ENCODE data around the gene SIRT4. TPM values are rescaled to one million over a fixed set of nuclear protein-coding genes. Genes with fewer than 3 reads are reported as not detected.
"Not testable (repeated sequence)": the region's sequence is repeated elsewhere in the genome, so short reads cannot be mapped to it uniquely, and the experiment has no call there.

Gene SIRT4
- total RNA-seq, 1 experiment from 2014 or later = 1.9 TPM

- H3K79me2 ChIP-seq (ENCODE audit: low read length) = no peaks in the 10 kb centered on the region
- CTCF ChIA-PET = no interaction called here
Observed at GRCh38 chr12:120332523-120332922, 30.4 kb downstream of the SIRT4 start.

GRCh38 chr12:120335447-120335846 is 33.3 kb downstream of the SIRT4 start:
- H2AFZ ChIP-seq (ENCODE audit: low read length) = not testable (repeated sequence)

More at GRCh38 chr12:120332523-120332922, 30.4 kb downstream of the SIRT4 start:
- DNase-seq (no peak), ATAC-seq (no peak)
- Histone ChIP-seq H3K4me3 (ENCODE audit: low read length) (no peak overlapping the region), H3K9me2 (replicated peaks; ENCODE audit: low read length) (no peaks in the 10 kb centered on the region), H2AFZ (ENCODE audit: low read length) (no peak overlapping the region), H3F3A (ENCODE audit: low read length, unreplicated experiment) (no peaks in the 10 kb centered on the region), H3K27me3 (ENCODE audit: low read length) (no peaks in the 10 kb centered on the region), H3K4me1 (ENCODE audit: insufficient read depth, low read length) (no peaks in the 10 kb centered on the region), H3K4me2 (ENCODE audit: low read length) (no peak overlapping the region), H4K20me1 (ENCODE audit: low read length) (no peaks in the 10 kb centered on the region), H3K9ac (ENCODE audit: low read length) (no peak overlapping the region), H3K27ac (ENCODE audit: low read length) (no peak overlapping the region), H3K9me3 (ENCODE audit: low read length) (no peaks in the 10 kb centered on the region), H3K36me3 (ENCODE audit: low read depth, low read length) (no peaks in the 10 kb centered on the region)
- no TSS peak for BruUV-seq (replicated peaks)
- no peak for TF ChIP-seq EZH2phosphoT487 (IDR thresholded peaks at IDR 0.05; ENCODE audit: borderline replicate concordance, low read length)
- no peak for TF ChIP-seq EZH2 (IDR thresholded peaks at IDR 0.05; ENCODE audit: low read length, unreplicated experiment)
- TF ChIP-seq CTCF (conservative IDR thresholded peaks at IDR 0.05; ENCODE audit: low read depth, low read length) = no peak
- intact Hi-C loops (cut with micrococcal nuclease) = no loop called here
- POLR2A ChIA-PET (ENCODE audit: unreplicated experiment) = no interaction called here

GRCh38 chr12:120336392-120336791 is 34.3 kb downstream of the SIRT4 start:
- DNase-seq; H3K4me2 ChIP-seq (ENCODE audit: low read length); H3K4me1 ChIP-seq (ENCODE audit: insufficient read depth, low read length); intact Hi-C loops (cut with micrococcal nuclease); H3F3A ChIP-seq (ENCODE audit: low read length, unreplicated experiment); BruUV-seq (replicated peaks); H3K4me3 ChIP-seq (ENCODE audit: low read length); POLR2A ChIA-PET (ENCODE audit: unreplicated experiment); H3K79me2 ChIP-seq (ENCODE audit: low read length); H2AFZ ChIP-seq (ENCODE audit: low read length); CTCF ChIA-PET; H3K9me3 ChIP-seq (ENCODE audit: low read length); H3K9ac ChIP-seq (ENCODE audit: low read length); ATAC-seq; H4K20me1 ChIP-seq (ENCODE audit: low read length); H3K27me3 ChIP-seq (ENCODE audit: low read length); H3K9me2 ChIP-seq (replicated peaks; ENCODE audit: low read length); H3K36me3 ChIP-seq (ENCODE audit: low read depth, low read length); H3K27ac ChIP-seq (ENCODE audit: low read length): not testable (repeated sequence)

More at GRCh38 chr12:120335447-120335846, 33.3 kb downstream of the SIRT4 start:
- H3K4me1 ChIP-seq (ENCODE audit: insufficient read depth, low read length); H3K9ac ChIP-seq (ENCODE audit: low read length); H3K79me2 ChIP-seq (ENCODE audit: low read length); H3F3A ChIP-seq (ENCODE audit: low read length, unreplicated experiment); H3K27ac ChIP-seq (ENCODE audit: low read length); H3K4me2 ChIP-seq (ENCODE audit: low read length); intact Hi-C loops (cut with micrococcal nuclease); POLR2A ChIA-PET (ENCODE audit: unreplicated experiment); H4K20me1 ChIP-seq (ENCODE audit: low read length); H3K4me3 ChIP-seq (ENCODE audit: low read length); ATAC-seq; H3K9me3 ChIP-seq (ENCODE audit: low read length); BruUV-seq (replicated peaks); H3K9me2 ChIP-seq (replicated peaks; ENCODE audit: low read length); H3K36me3 ChIP-seq (ENCODE audit: low read depth, low read length); H3K27me3 ChIP-seq (ENCODE audit: low read length): not testable (repeated sequence)
- TF ChIP-seq CTCF (conservative IDR thresholded peaks at IDR 0.05; ENCODE audit: low read depth, low read length) = peak; percentile 55
- CTCF ChIA-PET = interaction anchor here (0.5 kb wide), 1 partner anchor 25 kb away, joined by 6 read pairs; no protein-coding TSS in a partner anchor
- DNase-seq = peak; percentile 70

All from PC-3 (cell line).